Gastrocnemius medialis (tissue), 4 donors: Measurements from ENCODE around the gene ITFG1. TPM values are rescaled to one million over a fixed set of nuclear protein-coding genes. Genes with fewer than 3 reads are reported as not detected.

Experiments
- ATAC-seq, 2 donors: fragments of 150-250 bp; one replicate each; pipeline ENCODE4 v1.9.1; 2016
- DNase-seq, 2 donors: peaks; one replicate each; pipeline ENCODE4 v3.0.0-alpha.2; 2019
- H3K27ac ChIP-seq, 4 donors: fragments of 200-600 bp; sonication (generic); 1 replicate in 1 of 4; 2 replicates in 3 of 4; pipeline ENCODE4 v1.5.1; 2016 to 2018; ENCODE audit warnings: mild to moderate bottlenecking in 2 of 4, moderate library complexity in 1 of 4
- H3K27me3 ChIP-seq, 3 donors: fragments of 200-600 bp; sonication (generic) in 2 of 3; 1 replicate in 1 of 3; 2 replicates in 2 of 3; pipeline versions ENCODE4 v1.5.1 to v1.6.0; 2016 to 2019; ENCODE audit warnings: mild to moderate bottlenecking in 1 of 3, moderate library complexity in 1 of 3
- H3K36me3 ChIP-seq, 2 donors: fragments of 200-600 bp; sonication (generic) in 1 of 2; one replicate each; pipeline ENCODE4 v1.5.1; 2017 to 2018
- H3K4me1 ChIP-seq, 2 donors: fragments of 200-600 bp; sonication (generic) in 1 of 2; one replicate each; pipeline ENCODE4 v1.5.1; 2016 to 2017; ENCODE audit warnings: mild to moderate bottlenecking in 2 of 2
- H3K4me3 ChIP-seq, 4 donors: fragments of 200-600 bp; sonication (generic) in 3 of 4; 1 replicate in 1 of 4; 2 replicates in 3 of 4; pipeline ENCODE4 v1.5.1; 2016 to 2019; ENCODE audit warnings: mild to moderate bottlenecking in 2 of 4
- H3K9me3 ChIP-seq, 3 donors: fragments of 200-600 bp; sonication (generic) in 2 of 3; 1 replicate in 1 of 3; 2 replicates in 2 of 3; pipeline ENCODE4 v1.5.1; 2016 to 2019
- POLR2A ChIP-seq, 2 donors: fragments of 450-650 bp; IDR thresholded peaks; one replicate each; pipeline ENCODE4 v1.6.1; 2017; ENCODE audit warnings: antibody characterized with exemption in 2 of 2, mild to moderate bottlenecking in 2 of 2, moderate library complexity in 2 of 2
- in situ Hi-C, 4 donors: fragments of 200-750 bp; cut with MboI; loops; one replicate each; pipeline versions ENCODE4 v1.15.0 to v1.8.0; 2017; ENCODE audit warnings: low sequenced_read_pairs in 4 of 4
- intact Hi-C: fragments of 100-400 bp; cut with DNase I; formaldehyde crosslinking; loops from one replicate; pipeline ENCODE4 v1.15.1; 2023; ENCODE audit warnings: low total_unique reads
- total RNA-seq, 4 donors: library from RNA; depleted of rRNA; stranded (reverse); fragments of >200 nt; gene quantifications; one replicate each; pipeline versions ENCODE4 v1.1.0 to v1.2.3, GENCODE V29; 2016
- TF ChIP-seq, protein P1 (sequence below), 5 experiments: fragments of 450-650 bp in 3 of 5; fragments of 200-600 bp in 2 of 5; sonication (generic) in 2 of 5; IDR thresholded peaks in 4 of 5; conservative IDR thresholded peaks in 1 of 5; 1 replicate in 4 of 5; 2 replicates in 1 of 5; pipeline ENCODE4 v1.5.1; 2016 to 2019; ENCODE audit warnings: antibody characterized with exemption in 5 of 5, mild to moderate bottlenecking in 3 of 5, moderate library complexity in 3 of 5

The ITFG1 gene
- total RNA-seq, 4 donors from 2014 or later = 20.9 to 37.3 (median 28.6) TPM

DNA sequence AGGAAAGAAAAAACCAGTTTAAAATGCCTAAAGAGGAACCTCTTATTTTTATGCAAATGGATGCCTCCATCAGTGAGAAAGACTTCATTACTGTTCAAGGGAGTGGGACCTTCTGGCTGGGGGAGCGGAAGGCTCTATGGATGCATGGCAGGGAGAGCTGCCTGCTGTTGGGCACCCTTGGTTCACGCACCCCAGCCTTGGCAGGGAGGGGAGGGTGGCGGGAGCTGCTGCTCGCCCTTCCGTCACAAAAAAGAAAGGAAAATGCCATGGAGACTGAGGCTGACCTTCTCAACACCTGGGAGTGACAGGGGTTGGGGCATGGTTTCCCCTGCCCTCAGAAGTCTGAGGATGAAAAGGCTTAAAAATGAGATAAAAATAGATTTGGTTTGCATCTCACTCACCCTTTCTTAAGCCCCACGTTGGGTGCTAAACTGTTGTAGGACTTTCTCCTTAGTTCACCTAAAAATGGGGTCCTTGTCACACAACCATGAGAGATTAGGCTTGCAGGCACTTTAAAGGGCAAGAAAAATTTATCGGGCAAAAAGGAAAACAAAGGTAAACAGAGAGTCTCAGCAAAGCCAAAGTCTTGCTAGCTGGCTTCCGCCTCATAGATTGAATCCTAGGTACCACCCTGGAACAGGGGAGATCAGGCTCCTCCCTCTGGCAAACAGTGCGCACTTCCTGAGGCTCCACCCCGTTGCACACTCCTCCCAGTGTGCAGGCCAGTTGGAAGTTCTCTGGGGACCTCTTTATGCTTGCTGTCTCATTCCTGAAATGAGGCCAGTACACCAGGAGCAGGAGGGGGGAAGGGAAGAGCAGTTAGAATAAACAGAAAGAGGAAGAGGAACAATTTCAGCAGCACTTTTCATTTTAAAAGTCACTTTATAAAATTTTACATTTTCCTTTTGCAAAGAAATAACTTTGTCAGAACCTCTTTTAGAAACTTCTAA is 31.8 kb upstream of the ITFG1 start:
- peaks cover 25 to 33% of the 10 kb centered on the region in 2 donors for H3K4me1 ChIP-seq
- H3K27me3 ChIP-seq = no peaks in the 10 kb centered on the region
- H3K27ac ChIP-seq = peak overlapping the region; percentile 70 to 83 (median 74)
- H3K36me3 ChIP-seq = peaks cover 0 to 12% of the 10 kb centered on the region in 2 donors
- in situ Hi-C loops (no loop called here), intact Hi-C loops (loop anchor here (10.0 kb wide), 1 partner anchor 152 kb away; no protein-coding TSS in a partner anchor)
- H3K4me3 ChIP-seq = peak overlapping the region; percentile 6 to 28 (median 14)
- ATAC-seq (peak; percentile 97 to 100), DNase-seq (peak; percentile 68 to 88)
- peaks cover 0 to 22% (median 5%) of the 10 kb centered on the region in 3 donors for H3K9me3 ChIP-seq
- peak; percentile 27 to 41 for TF ChIP-seq POLR2A (IDR thresholded peaks at IDR 0.05)
- TF ChIP-seq, protein P1, sequence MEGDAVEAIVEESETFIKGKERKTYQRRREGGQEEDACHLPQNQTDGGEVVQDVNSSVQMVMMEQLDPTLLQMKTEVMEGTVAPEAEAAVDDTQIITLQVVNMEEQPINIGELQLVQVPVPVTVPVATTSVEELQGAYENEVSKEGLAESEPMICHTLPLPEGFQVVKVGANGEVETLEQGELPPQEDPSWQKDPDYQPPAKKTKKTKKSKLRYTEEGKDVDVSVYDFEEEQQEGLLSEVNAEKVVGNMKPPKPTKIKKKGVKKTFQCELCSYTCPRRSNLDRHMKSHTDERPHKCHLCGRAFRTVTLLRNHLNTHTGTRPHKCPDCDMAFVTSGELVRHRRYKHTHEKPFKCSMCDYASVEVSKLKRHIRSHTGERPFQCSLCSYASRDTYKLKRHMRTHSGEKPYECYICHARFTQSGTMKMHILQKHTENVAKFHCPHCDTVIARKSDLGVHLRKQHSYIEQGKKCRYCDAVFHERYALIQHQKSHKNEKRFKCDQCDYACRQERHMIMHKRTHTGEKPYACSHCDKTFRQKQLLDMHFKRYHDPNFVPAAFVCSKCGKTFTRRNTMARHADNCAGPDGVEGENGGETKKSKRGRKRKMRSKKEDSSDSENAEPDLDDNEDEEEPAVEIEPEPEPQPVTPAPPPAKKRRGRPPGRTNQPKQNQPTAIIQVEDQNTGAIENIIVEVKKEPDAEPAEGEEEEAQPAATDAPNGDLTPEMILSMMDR (IDR thresholded peaks at IDR 0.05 in 4 of 5, conservative IDR thresholded peaks at IDR 0.05 in 1 of 5) = no peak

DNA sequence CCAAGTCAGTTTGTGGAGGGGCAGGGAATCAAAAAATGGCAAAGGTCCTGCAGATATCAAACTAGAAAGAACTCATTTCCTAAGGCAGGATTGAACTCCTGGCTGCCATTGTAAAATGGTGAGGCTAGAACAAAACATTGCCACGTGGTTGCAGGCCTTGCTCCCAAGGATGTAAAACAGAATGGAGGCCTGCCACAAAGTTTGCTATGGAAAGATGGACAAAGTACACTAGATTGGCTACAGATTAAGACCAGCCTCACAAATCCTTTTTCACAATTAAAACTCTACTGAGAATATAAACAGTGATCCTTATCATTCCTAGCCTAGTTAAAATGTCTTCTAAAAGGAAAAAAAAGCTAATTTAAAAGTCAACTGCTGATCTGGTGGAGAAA is 31.2 kb upstream of the ITFG1 start:
- intact Hi-C loops (loop anchor here (10.0 kb wide), 1 partner anchor 153 kb away; no protein-coding TSS in a partner anchor), in situ Hi-C loops (no loop called here)
- no peak overlapping the region for H3K4me3 ChIP-seq
- H3K36me3 ChIP-seq = peaks cover 0 to 11% of the 10 kb centered on the region in 2 donors
- H3K9me3 ChIP-seq = peaks cover 0 to 22% (median 5%) of the 10 kb centered on the region in 3 donors
- no peaks in the 10 kb centered on the region for H3K27me3 ChIP-seq
- no peak for ATAC-seq
- TF ChIP-seq, protein P1 (IDR thresholded peaks at IDR 0.05 in 4 of 5, conservative IDR thresholded peaks at IDR 0.05 in 1 of 5) = no peak
- no peak for TF ChIP-seq POLR2A (IDR thresholded peaks at IDR 0.05)
- H3K27ac ChIP-seq = peak overlapping the region; percentile 70 to 83 (median 74)
- DNase-seq = no peak
- H3K4me1 ChIP-seq = peaks cover 25 to 33% of the 10 kb centered on the region in 2 donors

DNA sequence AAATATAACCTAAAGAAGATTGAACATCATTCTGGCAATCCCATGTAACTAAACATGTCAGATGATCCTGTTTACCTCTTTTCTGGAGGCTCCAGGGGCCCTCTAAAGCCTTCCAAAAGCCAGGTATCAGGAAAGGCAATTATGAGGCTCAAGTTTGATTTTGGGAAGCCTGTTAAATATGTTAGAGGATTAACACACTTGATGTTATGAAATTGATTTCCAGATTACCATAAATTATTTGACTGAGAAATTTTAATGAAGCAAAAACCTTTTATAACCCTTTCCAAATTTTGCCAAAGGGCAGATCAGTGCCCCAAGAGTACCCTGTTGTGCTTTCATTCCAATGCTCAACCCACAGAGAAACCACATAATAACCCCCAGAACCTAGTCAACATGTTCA is 29.6 kb upstream of the ITFG1 start:
- no peak overlapping the region for H3K4me3 ChIP-seq
- TF ChIP-seq, protein P1 (IDR thresholded peaks at IDR 0.05 in 4 of 5, conservative IDR thresholded peaks at IDR 0.05 in 1 of 5) = no peak
- no peak for TF ChIP-seq POLR2A (IDR thresholded peaks at IDR 0.05)
- H3K27ac ChIP-seq = no peak overlapping the region
- peaks cover 25 to 33% of the 10 kb centered on the region in 2 donors for H3K4me1 ChIP-seq
- peaks cover 0 to 22% (median 5%) of the 10 kb centered on the region in 3 donors for H3K9me3 ChIP-seq
- H3K27me3 ChIP-seq = no peaks in the 10 kb centered on the region
- in situ Hi-C loops (no loop called here), intact Hi-C loops (loop anchor here (10.0 kb wide), 1 partner anchor 154 kb away; no protein-coding TSS in a partner anchor)
- no peak for ATAC-seq
- peaks cover 0 to 11% of the 10 kb centered on the region in 2 donors for H3K36me3 ChIP-seq
- DNase-seq = no peak

DNA sequence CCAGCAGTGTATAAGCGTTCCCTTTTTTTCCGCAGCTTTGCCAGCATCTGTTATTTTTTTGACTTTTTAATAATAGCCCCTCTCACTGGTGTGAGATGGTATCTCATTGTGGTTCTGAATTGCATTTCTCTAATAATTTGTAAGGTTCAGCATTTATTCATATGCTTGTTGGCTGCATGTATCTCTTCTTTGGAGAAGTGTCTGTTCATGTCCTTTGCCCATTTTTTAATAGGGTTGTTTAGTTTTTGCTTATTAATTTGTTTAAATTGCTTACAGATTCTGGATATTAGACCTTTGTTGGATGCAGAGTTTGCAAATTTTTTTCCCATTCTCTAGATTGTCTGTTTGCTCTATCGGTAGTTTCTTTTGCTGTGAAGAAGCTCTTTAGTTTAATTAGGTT is 27.2 kb upstream of the ITFG1 start:
- ATAC-seq (no peak), DNase-seq (no peak)
- peaks cover 0 to 22% (median 5%) of the 10 kb centered on the region in 3 donors for H3K9me3 ChIP-seq
- TF ChIP-seq POLR2A (IDR thresholded peaks at IDR 0.05) = no peak
- TF ChIP-seq, protein P1 (IDR thresholded peaks at IDR 0.05 in 4 of 5, conservative IDR thresholded peaks at IDR 0.05 in 1 of 5) = no peak
- H3K27ac ChIP-seq = no peak overlapping the region
- H3K36me3 ChIP-seq = peaks cover 0 to 11% of the 10 kb centered on the region in 2 donors
- peaks cover 17 to 25% of the 10 kb centered on the region in 2 donors for H3K4me1 ChIP-seq
- no peaks in the 10 kb centered on the region for H3K27me3 ChIP-seq
- in situ Hi-C loops (no loop called here), intact Hi-C loops (no loop called here)
- H3K4me3 ChIP-seq = no peak overlapping the region
